Liver (tissue), 2 donors: ENCODE results near the gene HSD17B11.

Source experiments
- FOXA2 ChIP-seq: IDR thresholded peaks from 2 replicates; pipeline ENCODE4 v1.6.1; 2016; ENCODE audit warnings: antibody characterized with exemption
- TF ChIP-seq, protein P1 (sequence below): fragments of 150-350 bp; IDR thresholded peaks from 2 replicates; pipeline ENCODE4 v1.5.1; 2017; ENCODE audit warnings: improper control_type of control experiment, low read depth, low read length; ENCODE audit not compliant: missing input control
- donor health status: healthy.

GRCh38 chr4:87356832-87357526 lies 34.0 kb downstream of the HSD17B11 start:
- TF ChIP-seq, protein P1, sequence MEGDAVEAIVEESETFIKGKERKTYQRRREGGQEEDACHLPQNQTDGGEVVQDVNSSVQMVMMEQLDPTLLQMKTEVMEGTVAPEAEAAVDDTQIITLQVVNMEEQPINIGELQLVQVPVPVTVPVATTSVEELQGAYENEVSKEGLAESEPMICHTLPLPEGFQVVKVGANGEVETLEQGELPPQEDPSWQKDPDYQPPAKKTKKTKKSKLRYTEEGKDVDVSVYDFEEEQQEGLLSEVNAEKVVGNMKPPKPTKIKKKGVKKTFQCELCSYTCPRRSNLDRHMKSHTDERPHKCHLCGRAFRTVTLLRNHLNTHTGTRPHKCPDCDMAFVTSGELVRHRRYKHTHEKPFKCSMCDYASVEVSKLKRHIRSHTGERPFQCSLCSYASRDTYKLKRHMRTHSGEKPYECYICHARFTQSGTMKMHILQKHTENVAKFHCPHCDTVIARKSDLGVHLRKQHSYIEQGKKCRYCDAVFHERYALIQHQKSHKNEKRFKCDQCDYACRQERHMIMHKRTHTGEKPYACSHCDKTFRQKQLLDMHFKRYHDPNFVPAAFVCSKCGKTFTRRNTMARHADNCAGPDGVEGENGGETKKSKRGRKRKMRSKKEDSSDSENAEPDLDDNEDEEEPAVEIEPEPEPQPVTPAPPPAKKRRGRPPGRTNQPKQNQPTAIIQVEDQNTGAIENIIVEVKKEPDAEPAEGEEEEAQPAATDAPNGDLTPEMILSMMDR: no peak
- TF ChIP-seq FOXA2: peak; percentile 73
